HG03342 (cell line): ENCODE measurements around the gene IL17C.
A peak's percentile ranks its signal among the peaks of the same experiment; 100 is the strongest.
"Not testable (repeated sequence)": the region's sequence is repeated elsewhere in the genome, so short reads cannot be mapped to it uniquely, and the experiment has no call there.

ENCODE experiments used
- ATAC-seq: cut with Tn5 transposase; IDR thresholded peaks from one replicate; pipeline ENCODE4 v1.9.1; 2021; ENCODE audit warnings: mild to moderate bottlenecking, moderate library complexity; ENCODE audit not compliant: unreplicated experiment

The IL17C gene

GRCh38 chr16:88655733-88656281 is 17.4 kb downstream of the IL17C start:
- ATAC-seq = no peak

GRCh38 chr16:88656291-88656980 is 18.1 kb downstream of the IL17C start:
- no peak for ATAC-seq

GRCh38 chr16:88657371-88657770 is 19.0 kb downstream of the IL17C start:
- ATAC-seq = no peak

- no peak for ATAC-seq
These were observed 20.3 kb downstream of the IL17C start for GRCh38 chr16:88658714-88659113.

GRCh38 chr16:88659160-88659559 is 20.8 kb downstream of the IL17C start:
- no peak for ATAC-seq

- ATAC-seq = no peak
These were observed 23.1 kb downstream of the IL17C start for GRCh38 chr16:88661468-88661867.

- ATAC-seq = no peak
These were observed 24.0 kb downstream of the IL17C start for GRCh38 chr16:88662222-88662842.

GRCh38 chr16:88662843-88663606 is 24.7 kb downstream of the IL17C start, which contains the start of gene MVD:
MVD (minus strand) TSS chr16:88663091; CDS start chr16:88663080, 11 bp downstream.
- peak; percentile 92 for ATAC-seq

GRCh38 chr16:88665148-88665547 is 26.8 kb downstream of the IL17C start:
- no peak for ATAC-seq

- ATAC-seq = no peak
These were observed 27.2 kb downstream of the IL17C start for GRCh38 chr16:88665570-88665969.

GRCh38 chr16:88667461-88667860 is 29.1 kb downstream of the IL17C start:
- ATAC-seq = no peak

GRCh38 chr16:88669493-88669892 is 31.1 kb downstream of the IL17C start:
- ATAC-seq = not testable (repeated sequence)

- no peak for ATAC-seq
These were observed 31.6 kb downstream of the IL17C start for GRCh38 chr16:88669980-88670379.

GRCh38 chr16:88671806-88672205 is 33.4 kb downstream of the IL17C start:
- no peak for ATAC-seq

- ATAC-seq = no peak
These were observed 34.4 kb downstream of the IL17C start for GRCh38 chr16:88672776-88673175.

- ATAC-seq = no peak
These were observed 35.5 kb downstream of the IL17C start for GRCh38 chr16:88673716-88674379.

- no peak for ATAC-seq
These were observed 38.3 kb downstream of the IL17C start for GRCh38 chr16:88676502-88677242.

GRCh38 chr16:88677721-88678120 is 39.3 kb downstream of the IL17C start:
- ATAC-seq = no peak

GRCh38 chr16:88678224-88678979 is 40.0 kb downstream of the IL17C start:
- ATAC-seq = no peak
